HepG2 (cell line): ENCODE results near the gene PHF13. TPM values are rescaled to one million over a fixed set of nuclear protein-coding genes. Genes with fewer than 3 reads are reported as not detected.

Experiments used
- ATAD3A ChIP-seq: sonication (generic); formaldehyde crosslinking; IDR thresholded peaks from 2 replicates; pipeline ENCODE4 v1.4.0; 2020; ENCODE audit warnings: missing genetic modification reagents
- CBX2 ChIP-seq, 2 experiments: fragments of 200-600 bp in 1 of 2; sonication (generic); formaldehyde crosslinking in 1 of 2; IDR thresholded peaks; 2 replicates each; pipeline versions ENCODE4 v1.7.0 to v1.8.1; 2018 to 2022; ENCODE audit warnings: low read depth in 2 of 2, low read length in 1 of 2, mild to moderate bottlenecking in 1 of 2, missing genetic modification reagents in 1 of 2
- CHD2 ChIP-seq: IDR thresholded peaks from 2 replicates; pipeline ENCODE4 v1.6.1; 2011; ENCODE audit warnings: low read depth, low read length, improper control_type of control experiment
- HDAC2 ChIP-seq: sonication (generic); formaldehyde crosslinking; IDR thresholded peaks from 2 replicates; pipeline ENCODE4 v1.4.0; 2020; ENCODE audit warnings: missing genetic modification reagents
- HHEX ChIP-seq: IDR thresholded peaks from 2 replicates; pipeline ENCODE4 v1.6.1; 2016; ENCODE audit warnings: control low read depth
- KDM1A ChIP-seq: IDR thresholded peaks from 2 replicates; pipeline ENCODE4 v1.6.1; 2016; ENCODE audit warnings: missing compliant biosample characterization
- MTA1 ChIP-seq: sonication (generic); formaldehyde crosslinking; IDR thresholded peaks from 2 replicates; pipeline ENCODE4 v1.4.0; 2020; ENCODE audit warnings: missing genetic modification reagents, mild to moderate bottlenecking, borderline replicate concordance
- PAWR ChIP-seq: sonication (generic); formaldehyde crosslinking; IDR thresholded peaks from 2 replicates; pipeline ENCODE4 v1.4.0; 2020; ENCODE audit warnings: missing genetic modification reagents, mild to moderate bottlenecking, borderline replicate concordance
- POLR2AphosphoS5 ChIP-seq: IDR thresholded peaks from 2 replicates; pipeline ENCODE4 v1.6.1; 2012; ENCODE audit warnings: low read depth, low read length
- ZFP62 ChIP-seq: sonication (generic); formaldehyde crosslinking; IDR thresholded peaks from 2 replicates; pipeline ENCODE4 v1.4.0; 2020; ENCODE audit warnings: missing genetic modification reagents
- ZNF160 ChIP-seq: sonication (generic); formaldehyde crosslinking; IDR thresholded peaks from 2 replicates; pipeline ENCODE4 v1.8.0; 2022; ENCODE audit warnings: mild to moderate bottlenecking, inconsistent platforms, missing genetic modification reagents
- ZNF34 ChIP-seq: sonication (generic); formaldehyde crosslinking; IDR thresholded peaks from 2 replicates; pipeline ENCODE4 v1.4.0; 2020; ENCODE audit warnings: mild to moderate bottlenecking, missing genetic modification reagents, borderline replicate concordance
- ZNF607 ChIP-seq: sonication (generic); formaldehyde crosslinking; IDR thresholded peaks from 2 replicates; pipeline ENCODE4 v1.5.1; 2020; ENCODE audit warnings: missing genetic modification reagents, mild to moderate bottlenecking, borderline replicate concordance
- ZNF746 ChIP-seq: sonication (generic); formaldehyde crosslinking; IDR thresholded peaks from 2 replicates; pipeline ENCODE4 v1.8.0; 2022; ENCODE audit warnings: mild to moderate bottlenecking, missing genetic modification reagents
- polyA plus RNA-seq, 8 experiments: library from polyadenylated mRNA; depleted of rRNA in 3 of 8; stranded (reverse) in 7 of 8; unstranded in 1 of 8; fragments of >200 nt; fragmentation: Illumina TruSeq in 4 of 8; extraction: Trizol in 4 of 8; gene quantifications; 2 replicates each; pipeline versions ENCODE4 v1.2.1 to v1.2.3, GENCODE V29; 2011 to 2016; ENCODE audit warnings: low read depth in 4 of 8, missing spikeins in 1 of 8, mixed read lengths in 1 of 8; ENCODE audit not compliant: insufficient read depth in 1 of 8
- total RNA-seq, 5 experiments: library from RNA; depleted of rRNA; stranded (reverse); fragments of >200 nt; fragmentation: Illumina TruSeq; extraction: Trizol; gene quantifications; 2 replicates each; pipeline ENCODE4 v1.2.3, GENCODE V29; 2016; ENCODE audit warnings: low read depth in 1 of 5
- TF ChIP-seq, protein P1 (sequence below): sonication (generic); formaldehyde crosslinking; IDR thresholded peaks from 2 replicates; pipeline ENCODE4 v1.8.1; 2023; ENCODE audit warnings: missing genetic modification reagents, mild to moderate bottlenecking, borderline replicate concordance
- TF ChIP-seq, protein P2 (sequence below): sonication (generic); formaldehyde crosslinking; IDR thresholded peaks from 2 replicates; pipeline ENCODE4 v1.4.0; 2020; ENCODE audit warnings: missing genetic modification reagents
- TF ChIP-seq, protein P3 (sequence below): sonication (generic); formaldehyde crosslinking; IDR thresholded peaks from 2 replicates; pipeline ENCODE4 v1.4.0; 2020; ENCODE audit warnings: mild to moderate bottlenecking, missing genetic modification reagents
- TF ChIP-seq, protein P4 (sequence below): IDR thresholded peaks from 2 replicates; pipeline ENCODE4 v1.6.1; 2016; ENCODE audit warnings: missing compliant biosample characterization, missing genetic modification reagents, borderline replicate concordance
- TF ChIP-seq, protein P5 (sequence below): conservative IDR thresholded peaks from 2 replicates; pipeline ENCODE4 v1.6.1; 2018; ENCODE audit warnings: missing genetic modification reagents

PHF13 gene
- total and polyA plus RNA-seq, 2 of the 13 experiments (the other 11 are each of a cell fraction or from before 2014, with no cell fraction given), result 4.7 to 7.4 TPM

DNA sequence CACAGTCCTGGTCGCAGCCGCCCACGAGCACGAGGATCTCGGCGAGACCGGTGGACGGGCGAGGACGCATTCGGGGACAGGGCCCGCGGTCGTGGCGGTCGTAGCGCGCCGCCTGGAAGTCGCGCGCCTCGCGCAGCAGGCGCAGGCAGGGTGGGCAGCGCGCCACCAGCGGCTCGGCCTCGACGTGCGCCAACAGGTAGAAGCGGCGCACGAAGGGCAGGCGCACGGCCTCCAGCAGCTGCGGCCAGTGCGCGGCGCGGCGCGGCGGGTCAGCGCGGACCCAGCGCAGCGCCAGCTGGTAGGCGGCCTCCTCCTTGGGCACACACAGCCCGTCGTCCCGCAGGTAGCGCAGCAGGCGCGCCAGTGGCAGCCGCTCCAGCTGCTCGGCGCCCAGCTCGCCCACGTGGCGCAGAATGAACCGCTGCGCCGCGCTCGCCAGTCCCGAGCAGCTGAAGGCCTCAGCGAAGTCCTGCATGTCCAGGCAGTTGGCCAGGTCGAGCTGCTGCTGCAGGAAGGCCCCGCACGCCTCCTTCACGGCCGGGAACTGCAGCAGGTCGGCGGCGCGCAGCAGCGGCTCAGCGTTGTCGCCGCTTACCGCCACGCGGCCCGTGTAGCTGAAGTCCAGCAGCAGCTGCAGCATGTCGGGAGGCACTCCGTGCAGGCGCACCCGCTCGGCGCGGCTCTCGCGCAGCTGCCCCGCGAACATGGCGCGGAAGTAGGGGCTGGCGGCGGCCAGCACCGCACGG lies 11.4 kb upstream of the PHF13 start (continued):
- TF ChIP-seq CHD2, result no peak
- TF ChIP-seq, protein P1, sequence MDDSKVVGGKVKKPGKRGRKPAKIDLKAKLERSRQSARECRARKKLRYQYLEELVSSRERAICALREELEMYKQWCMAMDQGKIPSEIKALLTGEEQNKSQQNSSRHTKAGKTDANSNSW (CRISPR knock-in tag), result no peak
- peak; percentile 59; the same call in 1 of the 2 replicates for TF ChIP-seq MTA1 (CRISPR knock-in tag)
- no peak for TF ChIP-seq CBX2 (IDR thresholded peaks at IDR 0.05; ENCODE audit: low read depth, low read length)
- TF ChIP-seq CBX2 (CRISPR knock-in tag; IDR thresholded peaks at IDR 0.05; ENCODE audit: low read depth), result peak; percentile 31; the same call in 1 of the 2 replicates
- TF ChIP-seq ZNF34, result no peak
- TF ChIP-seq, protein P2, sequence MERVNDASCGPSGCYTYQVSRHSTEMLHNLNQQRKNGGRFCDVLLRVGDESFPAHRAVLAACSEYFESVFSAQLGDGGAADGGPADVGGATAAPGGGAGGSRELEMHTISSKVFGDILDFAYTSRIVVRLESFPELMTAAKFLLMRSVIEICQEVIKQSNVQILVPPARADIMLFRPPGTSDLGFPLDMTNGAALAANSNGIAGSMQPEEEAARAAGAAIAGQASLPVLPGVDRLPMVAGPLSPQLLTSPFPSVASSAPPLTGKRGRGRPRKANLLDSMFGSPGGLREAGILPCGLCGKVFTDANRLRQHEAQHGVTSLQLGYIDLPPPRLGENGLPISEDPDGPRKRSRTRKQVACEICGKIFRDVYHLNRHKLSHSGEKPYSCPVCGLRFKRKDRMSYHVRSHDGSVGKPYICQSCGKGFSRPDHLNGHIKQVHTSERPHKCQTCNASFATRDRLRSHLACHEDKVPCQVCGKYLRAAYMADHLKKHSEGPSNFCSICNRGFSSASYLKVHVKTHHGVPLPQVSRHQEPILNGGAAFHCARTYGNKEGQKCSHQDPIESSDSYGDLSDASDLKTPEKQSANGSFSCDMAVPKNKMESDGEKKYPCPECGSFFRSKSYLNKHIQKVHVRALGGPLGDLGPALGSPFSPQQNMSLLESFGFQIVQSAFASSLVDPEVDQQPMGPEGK, result no peak
- TF ChIP-seq ZNF607 (CRISPR knock-in tag), result peak; percentile 15; the same call in 1 of the 2 replicates
- TF ChIP-seq ZNF746 (CRISPR knock-in tag), result no peak
- no peak for TF ChIP-seq KDM1A
- TF ChIP-seq, protein P3, sequence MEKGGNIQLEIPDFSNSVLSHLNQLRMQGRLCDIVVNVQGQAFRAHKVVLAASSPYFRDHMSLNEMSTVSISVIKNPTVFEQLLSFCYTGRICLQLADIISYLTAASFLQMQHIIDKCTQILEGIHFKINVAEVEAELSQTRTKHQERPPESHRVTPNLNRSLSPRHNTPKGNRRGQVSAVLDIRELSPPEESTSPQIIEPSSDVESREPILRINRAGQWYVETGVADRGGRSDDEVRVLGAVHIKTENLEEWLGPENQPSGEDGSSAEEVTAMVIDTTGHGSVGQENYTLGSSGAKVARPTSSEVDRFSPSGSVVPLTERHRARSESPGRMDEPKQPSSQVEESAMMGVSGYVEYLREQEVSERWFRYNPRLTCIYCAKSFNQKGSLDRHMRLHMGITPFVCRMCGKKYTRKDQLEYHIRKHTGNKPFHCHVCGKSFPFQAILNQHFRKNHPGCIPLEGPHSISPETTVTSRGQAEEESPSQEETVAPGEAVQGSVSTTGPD (CRISPR knock-in tag), result no peak
- TF ChIP-seq POLR2AphosphoS5, result no peak
- TF ChIP-seq, protein P4, sequence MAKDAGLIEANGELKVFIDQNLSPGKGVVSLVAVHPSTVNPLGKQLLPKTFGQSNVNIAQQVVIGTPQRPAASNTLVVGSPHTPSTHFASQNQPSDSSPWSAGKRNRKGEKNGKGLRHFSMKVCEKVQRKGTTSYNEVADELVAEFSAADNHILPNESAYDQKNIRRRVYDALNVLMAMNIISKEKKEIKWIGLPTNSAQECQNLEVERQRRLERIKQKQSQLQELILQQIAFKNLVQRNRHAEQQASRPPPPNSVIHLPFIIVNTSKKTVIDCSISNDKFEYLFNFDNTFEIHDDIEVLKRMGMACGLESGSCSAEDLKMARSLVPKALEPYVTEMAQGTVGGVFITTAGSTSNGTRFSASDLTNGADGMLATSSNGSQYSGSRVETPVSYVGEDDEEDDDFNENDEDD (CRISPR knock-in tag), result peak; percentile 63; the same call in 1 of the 2 replicates
- TF ChIP-seq ZNF160 (CRISPR knock-in tag), result no peak
- TF ChIP-seq ATAD3A (CRISPR knock-in tag), result no peak
- no peak for TF ChIP-seq HDAC2 (CRISPR knock-in tag)
- TF ChIP-seq PAWR (CRISPR knock-in tag), result no peak
- no peak for TF ChIP-seq HHEX (CRISPR knock-in tag)
- TF ChIP-seq, protein P5, sequence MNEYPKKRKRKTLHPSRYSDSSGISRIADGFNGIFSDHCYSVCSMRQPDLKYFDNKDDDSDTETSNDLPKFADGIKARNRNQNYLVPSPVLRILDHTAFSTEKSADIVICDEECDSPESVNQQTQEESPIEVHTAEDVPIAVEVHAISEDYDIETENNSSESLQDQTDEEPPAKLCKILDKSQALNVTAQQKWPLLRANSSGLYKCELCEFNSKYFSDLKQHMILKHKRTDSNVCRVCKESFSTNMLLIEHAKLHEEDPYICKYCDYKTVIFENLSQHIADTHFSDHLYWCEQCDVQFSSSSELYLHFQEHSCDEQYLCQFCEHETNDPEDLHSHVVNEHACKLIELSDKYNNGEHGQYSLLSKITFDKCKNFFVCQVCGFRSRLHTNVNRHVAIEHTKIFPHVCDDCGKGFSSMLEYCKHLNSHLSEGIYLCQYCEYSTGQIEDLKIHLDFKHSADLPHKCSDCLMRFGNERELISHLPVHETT (CRISPR knock-in tag), result no peak
- no peak for TF ChIP-seq ZFP62 (CRISPR knock-in tag)
